ENCODE data around the gene MITF.

DNA sequence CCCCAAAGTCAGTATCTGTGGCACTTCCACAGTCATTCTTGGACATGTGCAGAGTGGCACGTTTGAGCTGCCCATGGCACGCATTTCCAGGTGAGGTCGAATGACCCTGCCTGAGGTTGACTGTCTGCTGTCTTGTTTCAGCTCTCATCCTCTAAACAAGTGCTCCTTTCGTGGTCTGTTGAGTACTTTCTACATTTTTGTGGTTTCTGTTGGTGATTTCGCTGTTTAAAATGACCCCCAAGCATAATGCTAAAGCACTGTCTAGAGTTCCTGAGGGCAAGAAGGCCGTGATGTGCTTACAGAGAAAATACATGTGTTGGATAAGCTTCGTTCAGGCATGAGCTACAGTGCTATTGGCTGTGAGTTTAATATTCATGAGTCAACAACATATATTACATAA is 220.3 kb downstream of the MITF start:
- TF ChIP-seq, protein P1, sequence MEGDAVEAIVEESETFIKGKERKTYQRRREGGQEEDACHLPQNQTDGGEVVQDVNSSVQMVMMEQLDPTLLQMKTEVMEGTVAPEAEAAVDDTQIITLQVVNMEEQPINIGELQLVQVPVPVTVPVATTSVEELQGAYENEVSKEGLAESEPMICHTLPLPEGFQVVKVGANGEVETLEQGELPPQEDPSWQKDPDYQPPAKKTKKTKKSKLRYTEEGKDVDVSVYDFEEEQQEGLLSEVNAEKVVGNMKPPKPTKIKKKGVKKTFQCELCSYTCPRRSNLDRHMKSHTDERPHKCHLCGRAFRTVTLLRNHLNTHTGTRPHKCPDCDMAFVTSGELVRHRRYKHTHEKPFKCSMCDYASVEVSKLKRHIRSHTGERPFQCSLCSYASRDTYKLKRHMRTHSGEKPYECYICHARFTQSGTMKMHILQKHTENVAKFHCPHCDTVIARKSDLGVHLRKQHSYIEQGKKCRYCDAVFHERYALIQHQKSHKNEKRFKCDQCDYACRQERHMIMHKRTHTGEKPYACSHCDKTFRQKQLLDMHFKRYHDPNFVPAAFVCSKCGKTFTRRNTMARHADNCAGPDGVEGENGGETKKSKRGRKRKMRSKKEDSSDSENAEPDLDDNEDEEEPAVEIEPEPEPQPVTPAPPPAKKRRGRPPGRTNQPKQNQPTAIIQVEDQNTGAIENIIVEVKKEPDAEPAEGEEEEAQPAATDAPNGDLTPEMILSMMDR (IDR thresholded peaks at IDR 0.05; ENCODE audit: low read depth, low read length, poor library complexity, severe bottlenecking), result no peak
- TF ChIP-seq EZH2phosphoT487 (IDR thresholded peaks at IDR 0.05; ENCODE audit: borderline replicate concordance, low read length), result no peak
